LNCAP (cell line): ENCODE results near the gene PNPLA5.

ENCODE experiments used
- CTCF ChIP-seq: fragments of 450-650 bp; IDR thresholded peaks from 2 replicates; pipeline ENCODE4 v1.5.1; 2017; ENCODE audit warnings: mild to moderate bottlenecking

PNPLA5 gene

GRCh38 chr22:43841742-43842141 is 50.1 kb downstream of the PNPLA5 start:
- no peak for TF ChIP-seq CTCF

- TF ChIP-seq CTCF = no peak
Observed at GRCh38 chr22:43840851-43841250, 51.0 kb downstream of the PNPLA5 start.

GRCh38 chr22:43840431-43840830 is 51.4 kb downstream of the PNPLA5 start:
- TF ChIP-seq CTCF = no peak

GRCh38 chr22:43839781-43840180 is 52.0 kb downstream of the PNPLA5 start:
- no peak for TF ChIP-seq CTCF

- TF ChIP-seq CTCF = no peak
Observed at GRCh38 chr22:43838571-43839307, 53.1 kb downstream of the PNPLA5 start.

GRCh38 chr22:43838161-43838560 is 53.7 kb downstream of the PNPLA5 start:
- no peak for TF ChIP-seq CTCF

- no peak for TF ChIP-seq CTCF
Observed at GRCh38 chr22:43837666-43838065, 54.1 kb downstream of the PNPLA5 start.

- no peak for TF ChIP-seq CTCF
Observed at GRCh38 chr22:43835736-43836135, 56.1 kb downstream of the PNPLA5 start.
